Astrocyte of the cerebellum (primary cell): ENCODE data around the gene PLEKHG1.

Experiments used
- DNase-seq: peaks from one replicate; pipeline ENCODE4 v3.0.0-alpha.2; 2011; ENCODE audit warnings: low read depth
- H3K4me3 ChIP-seq: 2 replicates; pipeline ENCODE4 v1.5.1; 2011; ENCODE audit warnings: mild to moderate bottlenecking, low read depth, low read length, moderate library complexity
- in situ Hi-C: cut with HindIII; loops from 2 replicates; pipeline ENCODE4 v1.10.0; 2017; ENCODE audit warnings: low sequenced_read_pairs
- TF ChIP-seq, protein P1 (sequence below): IDR thresholded peaks from 2 replicates; pipeline ENCODE4 v1.5.1; 2012; ENCODE audit warnings: low read length, low read depth, moderate library complexity, mild to moderate bottlenecking; ENCODE audit errors: missing control alignments

PLEKHG1 gene

DNA sequence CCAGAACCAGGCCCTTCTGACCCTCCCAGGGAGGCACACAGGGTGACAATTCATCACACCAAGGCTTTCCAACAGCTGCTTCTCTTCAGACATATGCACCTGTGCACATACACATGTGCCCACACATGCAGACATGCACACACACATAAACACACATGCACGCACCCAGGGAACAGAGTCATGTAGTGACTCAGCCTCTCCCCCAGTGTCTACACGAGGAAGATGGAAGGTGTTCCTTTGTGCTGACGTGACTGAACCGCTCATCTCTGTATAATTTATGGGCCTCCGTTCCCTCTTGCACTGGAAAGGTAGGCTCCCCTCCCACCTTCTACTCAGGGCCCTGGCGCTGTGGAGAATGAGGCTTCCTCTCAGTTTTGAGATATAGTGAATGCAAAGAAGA lies 23.8 kb upstream of the PLEKHG1 start:
- no peak overlapping the region for H3K4me3 ChIP-seq
- TF ChIP-seq, protein P1, sequence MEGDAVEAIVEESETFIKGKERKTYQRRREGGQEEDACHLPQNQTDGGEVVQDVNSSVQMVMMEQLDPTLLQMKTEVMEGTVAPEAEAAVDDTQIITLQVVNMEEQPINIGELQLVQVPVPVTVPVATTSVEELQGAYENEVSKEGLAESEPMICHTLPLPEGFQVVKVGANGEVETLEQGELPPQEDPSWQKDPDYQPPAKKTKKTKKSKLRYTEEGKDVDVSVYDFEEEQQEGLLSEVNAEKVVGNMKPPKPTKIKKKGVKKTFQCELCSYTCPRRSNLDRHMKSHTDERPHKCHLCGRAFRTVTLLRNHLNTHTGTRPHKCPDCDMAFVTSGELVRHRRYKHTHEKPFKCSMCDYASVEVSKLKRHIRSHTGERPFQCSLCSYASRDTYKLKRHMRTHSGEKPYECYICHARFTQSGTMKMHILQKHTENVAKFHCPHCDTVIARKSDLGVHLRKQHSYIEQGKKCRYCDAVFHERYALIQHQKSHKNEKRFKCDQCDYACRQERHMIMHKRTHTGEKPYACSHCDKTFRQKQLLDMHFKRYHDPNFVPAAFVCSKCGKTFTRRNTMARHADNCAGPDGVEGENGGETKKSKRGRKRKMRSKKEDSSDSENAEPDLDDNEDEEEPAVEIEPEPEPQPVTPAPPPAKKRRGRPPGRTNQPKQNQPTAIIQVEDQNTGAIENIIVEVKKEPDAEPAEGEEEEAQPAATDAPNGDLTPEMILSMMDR = no peak
- DNase-seq = no peak
- in situ Hi-C loops = no loop called here

DNA sequence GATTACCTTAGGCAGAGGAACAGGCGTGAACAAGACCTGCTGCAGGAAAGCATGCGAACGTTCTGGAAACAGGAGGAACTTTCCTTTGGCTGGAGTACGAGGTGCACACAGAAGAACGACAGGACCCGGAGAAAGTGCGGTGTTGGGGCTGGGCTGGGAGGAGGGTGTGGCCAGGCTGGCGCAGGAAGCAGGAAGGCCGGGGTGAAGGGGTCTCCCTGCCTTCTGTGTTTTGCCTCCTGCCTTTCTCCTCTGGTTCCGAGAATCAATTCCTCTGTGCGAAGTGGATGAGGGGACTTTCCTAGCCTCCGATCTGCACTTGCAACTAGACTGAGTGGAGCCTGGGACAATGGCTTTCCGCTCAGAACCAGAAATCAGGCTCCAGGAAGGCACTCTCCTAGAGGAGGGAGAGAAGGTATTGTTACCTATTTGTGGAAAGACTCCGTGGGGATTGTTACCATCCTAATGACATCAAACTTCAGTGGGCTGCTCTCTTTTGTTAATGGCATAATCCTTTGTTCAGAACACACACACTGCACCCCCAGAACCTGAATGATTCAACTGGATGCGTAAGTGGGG lies 22.9 kb upstream of the PLEKHG1 start:
- in situ Hi-C loops = no loop called here

DNA sequence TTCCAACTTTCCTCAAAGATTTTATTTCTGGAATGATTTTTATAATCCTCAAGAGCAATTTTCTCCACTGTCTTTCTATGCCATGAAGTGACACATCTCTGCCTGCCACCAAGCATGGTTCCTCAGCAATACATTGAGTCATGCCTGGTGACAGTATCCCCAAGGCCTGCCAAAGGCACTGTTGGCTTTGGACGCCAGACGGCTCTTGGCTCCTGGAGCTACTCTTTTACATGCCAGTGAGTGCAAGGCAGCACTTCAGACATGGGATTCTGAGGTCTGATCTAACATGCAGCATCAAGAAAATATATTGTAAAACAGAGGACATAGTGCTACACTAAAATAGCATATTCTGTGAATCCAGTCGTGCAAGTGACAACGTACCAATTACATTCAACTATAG lies 20.1 kb upstream of the PLEKHG1 start:
- in situ Hi-C loops = no loop called here

More for the DNA sequence above, 22.9 kb upstream of the PLEKHG1 start:
- H3K4me3 ChIP-seq = no peak overlapping the region
- TF ChIP-seq, protein P1 = no peak
- DNase-seq = no peak

DNA sequence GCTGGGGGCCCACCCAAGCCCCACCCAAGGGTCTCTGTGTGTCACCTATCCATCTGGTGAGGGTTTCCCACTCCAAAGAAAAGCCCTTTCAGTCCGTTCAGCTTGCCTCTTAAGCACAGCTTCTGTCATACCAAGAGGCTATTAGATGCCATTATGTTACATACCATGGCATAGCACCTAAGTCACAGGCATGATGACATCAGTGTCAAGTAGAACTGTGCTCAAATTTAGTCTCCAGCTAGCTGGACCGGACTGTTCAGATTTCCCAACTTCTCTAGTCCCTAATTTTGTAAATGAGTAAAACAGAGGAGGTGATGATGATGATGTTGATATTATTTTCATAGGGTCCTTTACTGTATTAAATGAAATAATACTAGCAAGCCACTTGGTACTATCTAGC lies 19.2 kb upstream of the PLEKHG1 start:
- TF ChIP-seq, protein P1 = no peak
- in situ Hi-C loops = no loop called here
- DNase-seq = no peak
- H3K4me3 ChIP-seq = no peak overlapping the region

More for the DNA sequence above, 20.1 kb upstream of the PLEKHG1 start:
- TF ChIP-seq, protein P1 = no peak
- no peak for DNase-seq
- no peak overlapping the region for H3K4me3 ChIP-seq

DNA sequence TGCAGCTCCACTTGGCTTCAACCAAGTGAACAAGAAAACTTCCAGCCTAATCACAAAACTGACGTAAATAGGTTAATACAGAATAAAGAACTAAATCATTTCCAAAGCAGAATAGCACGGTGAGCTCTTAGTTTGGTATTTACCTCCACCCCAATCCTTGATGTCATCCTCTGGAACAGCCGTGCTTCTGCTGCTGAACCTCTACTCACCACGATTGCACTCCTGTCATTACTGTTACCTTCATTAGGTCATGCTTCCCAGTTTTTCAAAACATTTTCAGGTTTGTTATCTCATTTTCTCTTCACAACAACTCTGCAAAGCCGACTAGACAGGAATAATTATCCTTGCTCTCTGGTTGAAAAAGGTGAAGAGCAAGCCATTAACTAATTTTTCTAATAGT lies 15.6 kb upstream of the PLEKHG1 start:
- TF ChIP-seq, protein P1 = no peak
- no peak for DNase-seq
- no peak overlapping the region for H3K4me3 ChIP-seq
- in situ Hi-C loops = no loop called here

DNA sequence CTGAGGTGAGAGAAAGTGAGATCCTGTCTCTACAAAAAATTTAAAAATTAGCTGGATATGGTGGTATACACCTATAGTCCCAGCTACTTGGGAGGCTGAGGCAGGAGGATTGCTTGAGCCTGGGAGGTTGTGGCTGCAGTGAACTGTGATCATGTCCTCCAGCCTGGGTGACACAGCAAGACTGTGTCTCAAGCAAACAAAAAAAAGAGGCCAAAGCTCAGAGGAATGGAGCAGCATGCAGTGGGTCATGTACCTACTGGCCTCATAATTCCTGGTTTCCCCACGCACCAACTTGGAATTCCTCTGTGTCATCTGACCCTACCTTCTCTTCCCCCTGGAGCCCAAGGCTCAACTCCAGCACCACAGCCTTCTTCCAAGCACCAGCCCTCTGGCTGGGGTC lies 15.1 kb upstream of the PLEKHG1 start:
- DNase-seq = no peak
- in situ Hi-C loops = no loop called here

More for the DNA sequence above, 15.1 kb upstream of the PLEKHG1 start:
- TF ChIP-seq, protein P1 = no peak
- H3K4me3 ChIP-seq = no peak overlapping the region
